H54 (cell line): ENCODE results near the gene PKP2.

ENCODE experiments used
- DNase-seq: peaks from one replicate; pipeline ENCODE4 v3.0.0; 2011; ENCODE audit warnings: low spot score, mixed read lengths; ENCODE audit not compliant: insufficient read length
- FAIRE-seq: peaks from 3 replicates; lab custom pipeline; 2011; peaks lifted over from hg19 to GRCh38; lab: Jason Lieb, UNC
- POLR2A ChIP-seq: IDR thresholded peaks from 2 replicates; pipeline ENCODE4 v1.6.1; 2011; ENCODE audit warnings: low read depth, mild to moderate bottlenecking, low read length

Gene PKP2

DNA sequence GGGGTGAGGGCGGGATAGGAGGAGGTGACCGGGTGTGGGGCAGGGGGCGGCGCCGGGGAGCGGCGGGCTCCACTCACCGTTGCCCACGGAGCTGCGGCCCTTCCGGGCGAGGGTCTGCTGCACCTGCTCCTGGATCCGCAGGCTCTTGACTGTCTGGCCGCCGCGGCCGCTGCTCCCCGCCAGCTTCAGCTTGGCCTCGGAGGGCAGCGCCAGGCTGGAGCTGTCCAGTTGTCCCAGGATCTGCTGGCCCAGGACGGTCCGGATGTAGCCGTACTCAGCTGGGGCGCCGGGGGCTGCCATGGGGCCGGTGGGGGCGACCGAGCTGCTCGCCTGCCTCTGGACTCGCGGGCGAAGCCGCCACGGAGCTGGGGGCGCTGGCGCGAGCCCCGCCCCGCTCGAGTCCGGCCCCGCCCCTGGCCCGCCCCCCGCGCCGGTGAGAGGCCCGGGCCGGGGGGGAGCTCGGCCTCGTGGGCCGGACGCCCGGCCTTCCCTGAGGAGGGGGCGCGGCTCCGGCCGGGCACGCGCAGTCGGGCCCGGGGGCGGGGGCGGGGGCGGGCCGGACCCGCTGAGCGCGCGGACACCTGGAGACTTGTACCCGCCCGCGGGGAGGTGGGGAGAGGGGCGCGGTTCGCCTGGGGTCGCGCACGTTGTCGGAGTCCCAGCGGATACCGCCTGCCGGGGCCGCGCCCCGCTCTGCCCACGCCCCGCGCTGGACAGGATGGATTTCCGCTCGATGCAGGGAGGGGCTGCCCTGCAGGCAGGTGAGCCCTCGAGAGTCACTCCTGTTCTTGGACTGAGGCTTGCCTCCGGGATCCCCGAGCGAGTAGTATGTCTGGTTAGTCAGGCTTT lies at the start of gene PKP2:
PKP2 (minus strand) TSS at position 346 of the 849 bp plus-strand sequence; CDS start at position 300, 46 bp downstream.
- no peak for FAIRE-seq
- DNase-seq = peak; percentile 59
- TF ChIP-seq POLR2A = 0 out of 2 replicates have a peak, but pooled peaks have one; percentile 14

DNA sequence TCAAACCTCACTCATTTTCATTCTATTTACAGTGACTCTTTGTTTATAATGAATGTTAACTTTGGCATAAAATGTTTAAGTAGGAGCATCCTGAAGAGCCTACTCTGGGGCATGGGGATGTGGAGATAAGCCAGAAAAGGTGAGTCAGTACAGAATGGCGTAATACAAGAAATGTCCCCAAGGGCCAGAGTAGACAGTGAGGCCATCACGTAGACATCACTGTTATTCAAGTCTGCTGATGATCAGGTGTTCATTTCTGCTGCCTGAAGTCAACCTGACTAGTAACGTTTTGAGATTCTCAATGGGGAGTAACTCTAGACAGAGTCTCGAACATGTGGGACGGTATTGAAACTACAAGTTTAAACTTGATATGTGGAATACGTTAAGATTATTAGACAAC lies 47.6 kb upstream of the PKP2 start:
- no peak for DNase-seq
- TF ChIP-seq POLR2A = no peak
- no peak for FAIRE-seq

- DNase-seq = no peak
- FAIRE-seq = no peak
- no peak for TF ChIP-seq POLR2A
Measured at GRCh38 chr12:32939801-32940200, 43.2 kb upstream of the PKP2 start.

DNA sequence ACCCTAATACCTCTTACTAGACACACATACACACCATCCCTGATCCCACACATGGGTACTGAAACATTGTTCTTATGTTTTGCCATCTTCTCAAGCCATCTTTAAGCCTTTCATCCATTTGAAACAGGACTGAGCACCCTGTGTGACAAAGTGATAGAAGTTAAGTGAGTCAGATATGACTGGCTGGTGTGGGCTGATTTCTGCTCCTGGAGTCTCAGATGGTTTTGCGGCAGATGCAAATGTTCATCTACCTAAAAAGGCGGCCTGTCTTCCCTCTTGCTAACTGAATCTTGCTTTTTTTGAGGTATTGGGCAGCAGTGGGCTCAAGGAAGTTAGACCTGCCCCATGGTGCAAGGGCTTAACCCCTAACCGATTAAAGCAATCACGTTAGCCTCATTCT lies 30.4 kb upstream of the PKP2 start:
- DNase-seq (no peak), FAIRE-seq (no peak)
- TF ChIP-seq POLR2A = no peak

GRCh38 chr12:32926356-32926755 lies 29.8 kb upstream of the PKP2 start:
- TF ChIP-seq POLR2A = no peak
- no peak for DNase-seq
- no peak for FAIRE-seq

GRCh38 chr12:32922546-32923297 lies 26.1 kb upstream of the PKP2 start:
- DNase-seq (no peak), FAIRE-seq (no peak)
- TF ChIP-seq POLR2A = no peak

DNA sequence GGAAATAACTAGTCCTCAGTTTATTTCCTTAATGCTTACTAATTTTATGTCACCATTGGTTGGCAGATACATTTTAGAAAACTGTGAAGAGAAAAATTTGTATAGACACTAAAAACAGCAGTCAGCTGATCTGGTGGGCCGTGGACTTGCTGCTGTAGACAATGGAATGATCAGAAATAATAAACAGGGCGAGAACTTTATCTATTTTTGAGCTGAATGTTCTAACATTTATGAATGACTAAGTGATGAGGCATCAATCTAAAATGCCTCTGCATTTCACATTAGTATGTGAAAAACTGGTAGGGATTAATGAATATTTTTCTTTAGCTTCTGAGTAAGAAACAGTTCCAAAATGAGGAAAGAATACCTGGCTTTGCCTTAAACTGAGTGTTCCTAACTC lies 24.8 kb upstream of the PKP2 start:
- no peak for FAIRE-seq
- DNase-seq = no peak
- TF ChIP-seq POLR2A = no peak

DNA sequence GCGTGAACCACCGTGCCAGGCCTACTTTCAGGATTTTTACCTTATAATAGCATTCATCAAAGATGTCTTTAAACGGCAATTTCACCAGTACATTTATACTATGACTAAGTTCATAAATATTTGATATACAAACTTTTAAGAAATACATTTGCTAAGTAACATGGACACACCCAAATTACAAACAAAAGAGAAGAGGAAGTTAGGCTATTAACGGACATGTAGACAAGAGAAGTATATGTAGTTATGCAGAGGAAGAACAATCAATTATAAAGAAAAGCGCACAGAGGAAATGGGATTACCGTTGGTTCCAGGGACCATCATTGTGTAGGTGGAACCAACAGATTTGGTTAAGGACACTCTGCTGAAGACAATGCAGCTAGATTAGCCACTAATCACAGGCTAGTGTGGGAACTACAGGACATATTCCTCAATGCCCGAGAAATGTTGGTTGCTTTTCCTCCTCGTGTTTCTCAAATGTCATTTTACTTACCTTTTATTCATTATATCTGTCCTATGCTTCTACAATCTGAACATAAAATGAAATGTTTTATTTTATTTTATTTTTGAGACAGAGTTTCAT lies 24.0 kb upstream of the PKP2 start:
- DNase-seq = no peak
- no peak for TF ChIP-seq POLR2A
- no peak for FAIRE-seq

DNA sequence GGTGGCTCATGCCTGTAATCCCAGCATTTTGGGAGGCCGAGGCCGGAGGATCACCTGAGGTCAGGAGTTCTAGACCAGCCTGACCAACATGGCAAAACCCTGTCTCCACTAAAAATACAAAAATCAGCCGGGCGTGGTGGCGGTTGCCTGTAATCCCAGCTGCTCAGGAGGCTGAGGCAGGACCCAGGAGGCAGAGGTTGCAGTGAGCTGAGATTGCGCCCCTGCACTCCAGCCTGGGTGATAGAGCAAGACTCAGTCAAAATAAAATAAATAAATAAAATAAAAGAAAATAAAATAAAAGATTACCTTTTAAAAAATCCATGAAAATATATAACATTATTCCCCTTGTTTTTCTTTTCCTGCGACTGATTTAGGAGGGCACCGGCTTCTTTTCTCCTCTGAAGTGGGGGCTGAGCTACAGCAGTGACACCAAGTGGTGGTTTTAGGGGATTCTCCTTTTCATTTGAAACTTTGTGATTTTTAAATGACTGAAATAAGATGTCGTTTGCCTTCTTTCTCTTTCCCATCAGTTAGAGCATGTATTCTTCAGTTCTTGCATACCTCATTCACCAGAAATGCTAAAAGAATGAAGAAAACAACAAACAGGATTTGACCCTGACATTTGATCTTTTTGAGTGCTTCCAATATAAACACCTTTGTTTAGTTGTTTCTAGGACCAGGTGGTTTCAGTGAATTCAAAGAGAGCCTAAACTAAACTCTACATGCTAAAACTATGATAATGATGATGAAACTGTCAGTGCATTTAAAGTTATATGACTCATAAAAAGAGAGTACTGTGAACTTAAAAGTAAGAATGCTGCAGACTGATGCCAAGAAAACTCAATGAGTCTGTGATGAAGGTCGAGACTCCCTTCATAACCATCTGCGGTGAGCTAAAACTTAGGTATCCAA lies 22.6 kb upstream of the PKP2 start:
- DNase-seq (no peak), FAIRE-seq (no peak)
- no peak for TF ChIP-seq POLR2A

GRCh38 chr12:32917094-32917611 lies 20.6 kb upstream of the PKP2 start:
- DNase-seq (no peak), FAIRE-seq (no peak)
- TF ChIP-seq POLR2A = no peak

DNA sequence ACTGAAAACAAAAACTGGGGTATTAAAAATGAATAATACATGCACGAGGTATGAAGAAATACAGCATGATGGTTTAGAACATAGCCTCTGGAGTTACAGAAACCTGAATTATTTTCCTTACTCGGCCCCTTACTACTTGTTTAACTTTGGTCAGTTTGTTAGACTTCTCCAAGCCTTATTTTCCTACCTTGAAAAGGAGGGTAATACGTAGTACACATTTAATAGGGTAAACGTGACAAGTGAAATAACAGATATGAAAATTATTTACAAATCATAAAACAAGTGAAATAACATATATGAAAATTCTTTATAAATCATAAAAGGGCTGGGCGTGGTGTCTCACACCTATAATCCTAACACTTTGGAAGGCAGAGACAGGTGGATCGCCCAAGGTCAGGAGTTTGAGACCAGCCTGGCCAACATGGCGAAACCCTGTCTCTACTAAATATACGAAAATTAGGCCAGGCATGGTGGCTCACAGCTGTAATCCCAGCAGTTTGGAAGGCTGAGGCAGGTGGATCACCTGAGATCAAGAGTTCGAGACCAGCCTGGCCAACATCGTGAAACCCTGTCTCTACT lies 11.4 kb upstream of the PKP2 start:
- TF ChIP-seq POLR2A = no peak
- FAIRE-seq = no peak
- no peak for DNase-seq

- DNase-seq (no peak), FAIRE-seq (no peak)
- TF ChIP-seq POLR2A = no peak
Measured at GRCh38 chr12:32907166-32907565, 10.6 kb upstream of the PKP2 start.
